HG02588 (cell line): ENCODE results near the gene SF3A1.

Source experiments
- ATAC-seq: cut with Tn5 transposase; IDR thresholded peaks from one replicate; pipeline ENCODE4 v1.9.1; 2021; ENCODE audit warnings: mild to moderate bottlenecking, moderate library complexity; ENCODE audit not compliant: unreplicated experiment

Gene SF3A1

GRCh38 chr22:30289141-30289979 lies 67.3 kb downstream of the SF3A1 start, which contains the start of gene CASTOR1:
Gene CASTOR1, minus strand, starts transcription at chr22:30289505. Its CDS starts 8 bp downstream, at chr22:30289497.
- ATAC-seq: peak; percentile 66

- no peak for ATAC-seq
Observed at GRCh38 chr22:30288419-30289140, 68.1 kb downstream of the SF3A1 start.

GRCh38 chr22:30287648-30288418 lies 68.9 kb downstream of the SF3A1 start:
- ATAC-seq: no peak

- no peak for ATAC-seq
Observed at GRCh38 chr22:30286813-30287647, 69.7 kb downstream of the SF3A1 start.

- ATAC-seq: no peak
Observed at GRCh38 chr22:30286331-30286730, 70.4 kb downstream of the SF3A1 start.

GRCh38 chr22:30285846-30286200 lies 70.9 kb downstream of the SF3A1 start:
- ATAC-seq: no peak

- ATAC-seq: no peak
Observed at GRCh38 chr22:30285176-30285845, 71.4 kb downstream of the SF3A1 start.

- no peak for ATAC-seq
Observed at GRCh38 chr22:30284666-30285065, 72.0 kb downstream of the SF3A1 start.

GRCh38 chr22:30284172-30284571 lies 72.5 kb downstream of the SF3A1 start:
- ATAC-seq: no peak

GRCh38 chr22:30283342-30283741 lies 73.4 kb downstream of the SF3A1 start:
- no peak for ATAC-seq

GRCh38 chr22:30282616-30283046 lies 74.1 kb downstream of the SF3A1 start:
- no peak for ATAC-seq
